ENCODE measurements around the gene LIG3.
"Not testable (repeated sequence)": the region's sequence is repeated elsewhere in the genome, so short reads cannot be mapped to it uniquely, and the experiment has no call there.

Gene LIG3

DNA sequence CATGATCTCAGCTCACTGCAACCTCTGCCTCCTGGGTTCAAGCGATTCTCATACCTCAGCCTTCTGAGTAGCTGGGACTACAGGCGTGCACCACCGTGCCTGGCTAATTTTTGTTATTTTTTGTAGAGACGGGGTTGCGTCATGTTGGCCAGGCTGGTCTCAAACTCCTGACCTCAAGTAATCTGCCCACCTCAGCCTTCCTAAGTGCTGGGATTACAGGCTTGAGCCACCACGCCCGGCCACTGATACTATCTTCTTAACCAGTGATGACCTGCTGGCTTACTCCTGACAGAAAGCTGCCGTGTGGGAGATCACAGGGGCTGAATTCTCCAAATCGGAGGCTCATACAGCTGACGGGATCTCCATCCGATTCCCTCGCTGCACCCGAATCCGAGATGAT, 20.7 kb downstream of the LIG3 start:
- not testable (repeated sequence) for DNase-seq

DNA sequence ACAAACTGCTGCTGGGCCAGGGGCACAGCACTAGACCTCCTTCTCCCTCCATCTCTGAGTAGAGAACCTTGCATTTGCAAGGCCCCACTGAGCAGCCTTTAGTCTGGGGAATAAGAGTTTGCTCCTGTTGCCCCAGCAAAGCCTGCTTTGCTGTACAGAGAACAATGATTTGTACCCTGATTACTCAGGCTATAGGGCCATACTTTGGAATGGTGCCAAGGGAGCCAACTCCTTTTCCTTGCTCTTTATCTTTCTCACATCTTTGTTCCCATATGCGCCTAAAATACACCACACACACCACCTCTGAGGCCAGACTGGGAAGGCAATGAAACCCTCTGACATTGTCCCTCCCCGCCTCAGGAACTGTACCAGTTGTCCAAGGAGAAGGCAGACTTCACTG, 21.2 kb downstream of the LIG3 start:
- no peak for DNase-seq

DNA sequence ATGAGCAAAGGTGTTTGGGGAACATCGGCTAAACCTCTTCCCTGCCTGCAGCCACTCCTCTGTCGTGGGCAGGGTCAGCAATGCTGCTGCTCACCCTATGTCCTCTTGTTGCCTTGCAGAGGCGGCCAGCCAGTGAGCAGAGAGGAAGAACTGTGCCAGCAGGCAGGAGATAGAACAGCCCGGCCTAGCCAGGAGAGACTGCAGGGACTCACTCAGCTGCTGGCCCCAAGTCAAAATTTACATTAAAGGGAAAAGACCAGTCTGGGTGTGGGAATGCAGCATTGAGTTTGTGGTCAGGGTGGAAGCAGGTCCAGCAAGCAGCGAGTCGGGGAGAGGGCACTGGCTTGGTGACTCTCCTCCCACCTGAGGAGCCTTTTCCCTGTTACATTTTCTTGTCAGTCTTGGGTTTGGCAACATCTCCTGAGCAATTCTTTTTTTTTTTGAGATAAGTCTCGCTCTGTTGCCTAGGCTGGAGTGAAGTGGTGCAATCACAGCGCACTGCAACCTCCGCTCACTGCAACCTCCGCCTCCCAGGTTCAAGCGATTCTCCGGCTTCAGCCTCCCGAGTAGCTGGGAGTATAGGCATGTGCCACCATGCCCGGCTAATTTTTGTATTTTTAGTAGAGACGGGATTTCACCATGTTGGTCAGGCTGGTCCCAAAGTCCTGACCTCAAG, 22.7 kb downstream of the LIG3 start:
- no peak for DNase-seq

DNA sequence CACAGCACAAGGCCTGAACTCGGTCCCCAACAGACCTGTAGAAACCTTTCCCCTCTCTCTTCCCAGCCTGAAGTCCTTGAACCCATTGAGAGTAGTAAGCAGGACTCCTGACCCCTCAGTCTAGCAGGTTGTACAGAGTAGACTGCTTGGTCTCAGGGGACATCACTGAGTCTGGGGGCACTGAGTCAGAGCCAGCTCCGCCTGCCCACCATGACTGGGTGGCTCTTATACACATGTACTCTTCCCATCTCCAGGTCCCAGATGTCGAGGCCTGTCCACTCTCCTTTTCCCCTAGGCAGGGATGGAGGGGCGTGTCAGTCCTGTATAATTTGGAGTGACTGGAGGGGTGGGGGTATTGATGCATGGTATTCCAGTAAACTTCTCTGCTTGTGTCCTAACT, 23.5 kb downstream of the LIG3 start:
- no peak for DNase-seq

DNA sequence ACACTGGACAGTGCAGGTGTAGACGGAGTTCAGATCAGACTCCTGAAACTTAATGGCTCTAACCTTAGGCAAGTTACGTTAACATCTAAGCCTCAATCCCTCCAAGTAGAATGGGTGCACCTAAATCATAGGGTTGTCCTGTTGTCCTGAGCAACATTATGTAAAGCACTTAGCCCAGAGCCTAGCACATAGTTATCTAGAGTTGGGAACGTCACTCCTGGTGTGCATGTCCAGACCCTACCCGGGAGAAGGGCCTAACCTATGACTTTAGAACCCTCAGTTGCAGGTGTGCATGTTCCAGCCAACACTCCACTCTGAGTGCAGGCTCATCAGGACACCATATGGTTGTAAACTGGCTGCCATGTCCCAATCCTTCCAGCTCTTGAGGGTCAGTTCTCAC, 26.0 kb downstream of the LIG3 start:
- DNase-seq = no peak

DNA sequence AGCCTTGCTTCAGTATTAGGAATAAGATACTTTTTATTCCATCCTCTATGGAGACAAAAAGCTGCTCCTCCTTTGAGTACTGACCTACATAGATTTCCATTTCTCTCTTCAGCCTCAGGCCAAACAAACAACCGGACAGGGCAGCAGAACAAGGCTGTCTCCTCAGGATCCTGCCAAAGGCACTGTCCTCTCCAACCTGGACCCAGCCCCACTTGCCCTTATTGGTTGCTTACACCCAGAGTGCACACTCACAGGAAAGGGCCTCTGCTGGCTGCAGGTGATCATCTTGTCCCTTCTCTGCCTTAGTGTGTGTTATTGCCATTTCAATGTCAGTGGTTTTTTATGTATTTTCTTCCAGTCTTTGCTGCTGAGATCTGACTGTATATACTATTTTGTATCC, 26.6 kb downstream of the LIG3 start:
- no peak for DNase-seq

DNA sequence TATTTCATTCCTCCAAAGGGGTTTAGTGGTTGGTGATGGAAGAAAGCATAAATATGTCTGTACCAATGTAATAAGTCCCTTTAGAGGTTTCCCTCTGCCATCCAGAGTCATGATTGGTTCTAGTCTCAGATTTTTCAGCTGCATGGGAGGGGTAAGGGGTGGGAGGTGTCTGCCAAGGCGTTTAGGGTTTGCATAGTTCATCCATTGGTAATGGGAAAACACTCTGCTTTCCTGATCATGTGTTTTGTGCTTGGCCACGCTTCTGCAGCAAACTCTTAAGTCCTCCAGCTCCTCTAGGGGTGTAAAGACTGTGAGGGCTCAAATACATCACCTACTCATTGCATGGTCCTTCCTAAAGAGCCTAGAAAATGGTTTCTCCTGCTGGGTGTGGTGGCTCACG, 29.8 kb downstream of the LIG3 start:
- no peak for DNase-seq

DNA sequence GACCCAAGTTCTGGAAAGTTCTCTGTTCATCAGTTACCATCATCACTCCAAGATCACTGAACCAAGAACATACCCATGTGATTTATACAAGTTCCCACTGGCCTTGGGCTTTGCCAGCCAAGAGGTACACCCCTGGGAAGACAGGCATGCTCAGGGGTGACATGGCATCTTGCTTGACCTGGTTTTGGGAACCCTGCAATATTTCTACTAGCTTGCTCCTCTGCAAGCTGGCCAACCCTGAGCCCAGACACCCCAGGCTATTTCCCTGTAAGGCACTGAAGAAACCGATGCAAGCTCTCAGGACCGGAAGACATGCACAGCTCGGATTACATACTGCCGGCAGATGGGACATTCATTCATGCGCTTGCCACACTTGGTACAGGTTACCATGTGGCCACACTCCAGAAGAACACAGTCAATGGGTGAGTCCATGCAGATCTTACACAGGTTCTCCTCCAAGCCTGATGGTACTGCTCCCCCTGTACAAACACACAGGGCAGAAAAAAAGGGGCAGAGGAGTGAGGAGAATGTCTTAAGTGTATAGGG, 31.4 kb downstream of the LIG3 start:
- no peak for DNase-seq

DNA sequence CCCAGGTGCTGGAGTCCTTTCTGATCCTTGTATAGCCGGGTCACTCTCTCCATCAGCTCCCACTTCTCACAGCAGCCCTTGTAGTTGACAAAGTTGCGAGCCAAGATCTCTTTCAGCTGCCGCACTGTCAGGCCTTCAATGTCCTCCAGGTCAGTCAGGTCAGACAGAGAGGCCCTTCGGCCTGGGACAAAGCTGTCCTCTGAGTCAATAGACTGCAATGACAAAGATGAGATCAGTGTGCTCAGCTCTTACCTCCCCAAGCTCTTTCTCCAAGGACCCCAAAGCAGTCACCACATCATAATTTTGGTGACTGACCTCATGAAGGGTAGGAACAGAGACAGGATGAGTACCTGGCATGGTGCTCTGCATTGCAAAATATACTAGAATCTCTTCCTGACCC, 36.1 kb downstream of the LIG3 start:
- DNase-seq = no peak

DNA sequence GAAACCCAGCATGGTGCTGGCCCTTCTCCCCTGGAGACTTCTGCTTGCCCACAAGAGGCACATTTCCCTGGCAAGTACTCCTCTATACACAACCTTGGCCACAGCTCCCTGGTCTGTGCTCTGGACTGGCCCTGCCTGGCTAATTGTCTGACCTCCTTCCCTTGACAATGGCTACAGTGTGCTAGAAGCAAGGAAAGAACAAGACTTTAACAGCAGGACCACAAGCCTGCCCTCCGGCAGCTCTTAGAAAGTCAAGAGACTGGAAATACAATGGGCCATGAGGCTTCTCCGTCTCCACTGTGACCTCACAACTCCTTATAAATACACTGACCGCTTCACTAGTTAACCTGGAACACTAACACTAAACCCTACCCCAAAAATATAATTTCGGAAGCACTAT, 36.7 kb downstream of the LIG3 start:
- DNase-seq = no peak

DNA sequence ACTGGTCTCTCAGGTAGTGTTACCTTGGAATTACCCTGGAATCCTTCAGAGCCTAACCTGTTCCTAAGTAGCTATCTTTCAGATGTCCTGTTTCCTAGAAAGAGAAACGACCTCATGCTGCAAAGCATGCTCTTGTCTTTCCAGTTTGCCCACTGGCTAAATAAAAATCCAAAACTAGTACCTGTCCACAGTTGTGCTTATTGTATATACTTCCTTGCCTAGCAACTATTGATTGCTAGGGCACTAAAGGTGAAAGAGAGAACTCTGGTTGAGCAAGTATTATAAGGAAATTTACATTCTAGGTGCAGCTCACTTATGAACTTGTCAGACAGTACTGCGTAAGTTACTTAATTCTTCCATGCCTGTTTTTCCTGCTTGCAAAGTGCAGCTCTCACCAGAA, 38.5 kb downstream of the LIG3 start:
- no peak for DNase-seq

DNA sequence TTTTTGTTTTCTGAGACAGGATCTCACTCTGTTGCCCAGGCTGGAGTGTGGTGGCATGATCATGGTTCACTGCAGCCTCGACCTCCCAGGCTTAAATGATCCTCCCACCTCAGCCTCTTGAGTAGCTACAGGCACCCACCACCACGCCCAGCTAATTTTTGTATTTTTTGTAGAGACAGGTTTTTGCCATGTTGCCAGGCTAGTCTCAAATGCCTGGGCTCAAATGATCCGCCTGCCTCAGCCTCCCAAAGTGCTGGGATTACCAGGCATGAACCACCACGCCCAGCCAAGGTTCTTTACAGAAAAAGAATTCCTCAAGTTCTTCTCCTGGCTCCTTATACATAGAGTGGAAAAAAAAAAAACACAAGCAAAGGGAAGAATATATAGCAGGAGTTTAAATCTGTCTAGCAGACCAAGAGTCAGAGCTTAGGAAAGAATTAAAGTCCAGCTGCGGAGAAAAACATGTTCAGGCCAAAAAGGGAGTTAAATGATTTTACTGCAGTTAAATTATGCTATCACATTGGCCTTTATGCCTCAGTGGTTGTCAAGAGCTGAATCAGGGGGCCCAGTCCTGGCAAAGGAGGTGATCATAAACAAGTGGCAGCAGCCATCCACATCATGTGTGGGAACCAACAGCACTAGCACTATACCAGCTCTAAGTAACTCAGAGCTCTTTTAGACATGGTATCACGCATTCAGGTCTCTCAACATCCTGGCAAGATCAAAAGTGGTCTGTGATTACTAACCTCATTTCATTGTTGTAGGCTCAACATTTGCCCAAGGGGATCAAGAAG, 39.3 kb downstream of the LIG3 start:
- DNase-seq = no peak

DNA sequence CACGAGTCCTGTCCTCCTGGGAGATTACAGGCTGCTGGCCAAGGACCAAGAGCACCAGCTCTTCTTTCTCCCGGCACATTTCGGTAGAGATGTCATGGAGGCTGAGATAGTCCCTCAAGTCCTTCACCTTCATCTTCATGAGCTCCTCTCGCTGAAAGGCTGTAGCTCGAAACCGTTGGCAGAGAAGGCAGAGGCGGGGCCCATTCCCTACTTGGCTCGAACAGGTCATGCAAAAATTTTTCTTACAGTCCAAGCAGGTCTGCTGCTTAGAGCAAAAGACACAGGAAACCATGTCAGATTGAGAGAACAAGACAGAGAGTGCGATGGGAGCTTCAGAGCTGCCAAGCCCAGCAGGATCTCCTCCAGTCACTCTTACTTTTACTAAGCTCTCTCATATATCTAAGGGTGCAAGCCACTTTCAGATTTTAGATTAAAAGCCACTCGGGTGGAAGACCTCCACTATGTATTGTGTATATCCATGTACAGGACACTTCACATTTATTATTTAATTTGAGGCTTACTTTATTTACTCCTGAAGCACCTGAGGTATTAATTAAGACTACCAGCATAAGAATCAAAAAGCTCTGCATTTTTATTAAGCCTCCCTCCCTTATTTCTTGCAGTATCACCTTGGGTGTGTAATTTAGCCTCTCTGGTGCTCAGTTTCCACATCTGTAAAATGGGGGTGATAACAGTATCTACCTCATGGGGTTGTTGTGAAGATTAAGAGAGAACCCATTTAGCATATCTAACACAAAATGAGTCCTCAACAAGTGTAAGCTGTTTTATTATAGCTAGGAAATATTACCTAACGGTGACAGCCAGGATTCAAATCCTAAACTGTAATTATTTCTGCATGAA, 41.4 kb downstream of the LIG3 start:
- no peak for DNase-seq

DNA sequence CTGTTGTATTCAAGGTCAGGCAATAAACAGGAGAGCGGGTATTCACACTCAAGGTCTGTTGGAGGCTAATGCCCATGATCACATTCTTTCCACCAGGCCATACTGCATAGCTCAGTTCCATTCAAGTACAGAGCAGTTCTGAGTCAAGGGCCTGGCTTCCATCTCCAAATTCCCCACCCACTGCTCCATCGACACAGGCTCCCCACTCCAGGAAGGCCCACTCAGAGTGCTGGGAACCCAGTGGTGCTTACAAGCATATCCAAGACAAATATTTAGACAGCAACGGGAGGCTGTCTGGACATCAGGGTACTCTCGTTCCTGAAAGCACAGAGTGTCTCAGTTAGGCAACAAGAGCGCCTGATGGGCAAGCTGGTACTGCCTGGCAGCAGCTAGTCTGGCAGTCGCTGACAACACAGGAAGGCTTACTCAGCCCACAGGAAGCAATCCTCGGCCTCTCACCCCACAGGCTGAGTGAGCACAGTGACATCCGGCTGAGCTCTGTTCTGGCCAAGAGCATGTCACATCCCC, 42.3 kb downstream of the LIG3 start:
- DNase-seq = peak; percentile 71

DNA sequence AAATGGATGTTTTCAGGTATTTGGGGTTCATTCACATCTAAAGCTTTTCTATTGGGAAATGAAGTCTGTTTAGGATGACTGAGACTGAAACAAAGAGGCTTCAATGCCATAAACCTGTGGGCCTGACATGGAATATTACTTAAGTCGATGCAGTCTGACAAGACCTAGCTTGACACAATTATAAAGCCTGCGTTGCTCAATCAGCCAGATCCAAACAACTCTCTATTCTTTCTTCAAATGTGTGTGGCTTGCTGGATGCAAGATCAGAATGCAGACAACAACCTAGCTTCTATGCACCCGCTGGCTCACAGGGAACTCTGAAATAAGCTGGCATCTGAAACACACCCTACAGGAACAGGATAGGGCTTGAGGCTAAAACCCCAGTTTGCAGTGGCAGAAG, 43.2 kb downstream of the LIG3 start:
- no peak for DNase-seq

DNA sequence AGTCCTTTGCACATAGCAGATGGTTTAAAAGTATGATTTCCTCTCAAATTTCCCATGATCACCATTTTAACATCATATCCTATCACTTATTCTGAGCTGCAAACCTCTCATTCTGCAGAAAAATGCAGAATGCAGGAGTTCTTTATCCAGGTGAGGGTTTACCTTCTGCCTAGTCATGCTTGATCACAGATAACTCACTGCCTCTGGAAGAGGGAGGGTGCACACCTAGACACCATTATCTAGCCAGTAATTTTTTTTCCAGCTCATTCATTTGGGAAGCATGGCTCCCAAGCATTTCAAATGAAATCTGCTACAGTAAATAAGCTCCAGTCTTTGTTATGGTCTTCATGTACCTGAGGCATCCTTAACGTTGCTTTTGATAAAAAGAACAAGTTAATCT, 45.2 kb downstream of the LIG3 start:
- DNase-seq = no peak

DNA sequence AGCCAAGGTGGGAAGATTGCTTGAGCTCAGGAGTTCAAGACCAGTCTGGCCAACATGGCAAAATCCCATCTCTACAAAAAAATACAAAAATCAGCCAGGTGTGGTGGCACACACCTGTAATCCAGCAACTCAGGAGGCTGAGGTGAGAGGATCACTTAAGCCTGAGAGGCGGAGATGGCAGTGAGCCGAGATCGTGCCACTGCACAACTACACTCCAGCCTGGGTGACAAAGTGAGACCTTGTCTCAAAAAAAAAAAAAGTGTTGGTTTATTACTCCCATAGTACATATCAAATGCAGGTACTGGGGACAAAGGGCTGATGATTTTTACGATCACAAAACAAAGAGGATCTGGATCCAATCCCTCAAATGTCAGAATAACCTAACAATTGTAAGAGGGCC, 47.8 kb downstream of the LIG3 start:
- not testable (repeated sequence) for DNase-seq

DNA sequence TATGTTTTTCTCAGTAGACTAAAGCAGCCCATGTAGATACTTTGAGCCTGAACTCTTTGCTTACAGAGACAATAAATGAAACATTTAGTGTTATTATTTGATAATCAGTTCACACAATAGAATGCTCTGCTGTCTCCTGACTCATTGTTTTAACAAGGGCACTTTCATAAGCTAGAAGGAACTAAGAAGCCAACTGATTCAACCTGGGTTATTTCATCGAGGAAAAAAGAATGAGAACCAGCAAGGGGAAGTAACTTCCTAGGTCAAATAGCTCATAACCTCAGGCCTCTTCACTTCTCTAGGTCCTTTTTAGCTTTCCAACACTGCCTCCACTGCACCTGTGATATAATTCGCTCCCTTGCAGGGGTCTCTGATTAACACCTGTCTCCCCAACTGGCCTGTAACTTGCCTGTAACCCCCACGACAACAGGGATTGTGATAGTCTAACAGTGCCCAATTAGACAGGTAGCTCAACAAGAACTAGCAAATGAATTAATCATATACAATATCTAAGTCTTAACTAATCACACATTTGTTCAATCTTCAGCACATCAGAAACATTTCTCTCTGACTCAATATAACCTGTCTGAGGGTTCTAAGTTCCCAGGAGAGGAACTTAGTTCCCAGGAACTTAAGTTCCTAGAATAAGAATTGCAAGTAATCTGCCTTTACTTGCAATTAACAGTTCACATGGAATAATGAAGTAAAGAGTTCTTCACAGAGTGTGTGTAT, 48.4 kb downstream of the LIG3 start:
- DNase-seq = no peak

DNA sequence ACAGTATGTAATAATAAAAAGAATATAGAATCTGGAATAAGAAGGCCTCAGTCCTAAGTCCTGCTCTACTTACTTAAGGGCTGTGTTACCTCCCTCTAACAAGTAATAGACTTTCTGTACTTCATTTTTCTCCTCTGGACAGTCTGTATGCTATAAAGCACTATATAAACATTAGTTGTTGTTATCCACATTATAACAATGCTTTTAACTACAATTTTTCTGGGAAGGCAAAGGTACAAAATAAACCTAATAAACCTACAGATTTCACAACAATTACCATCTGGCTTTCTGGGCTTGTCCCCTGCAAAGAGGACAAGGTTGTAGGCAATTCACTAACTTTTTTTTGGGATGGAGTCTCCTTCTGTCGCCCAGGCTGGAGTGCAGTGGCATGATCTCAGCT, 50.5 kb downstream of the LIG3 start:
- DNase-seq = no peak

DNA sequence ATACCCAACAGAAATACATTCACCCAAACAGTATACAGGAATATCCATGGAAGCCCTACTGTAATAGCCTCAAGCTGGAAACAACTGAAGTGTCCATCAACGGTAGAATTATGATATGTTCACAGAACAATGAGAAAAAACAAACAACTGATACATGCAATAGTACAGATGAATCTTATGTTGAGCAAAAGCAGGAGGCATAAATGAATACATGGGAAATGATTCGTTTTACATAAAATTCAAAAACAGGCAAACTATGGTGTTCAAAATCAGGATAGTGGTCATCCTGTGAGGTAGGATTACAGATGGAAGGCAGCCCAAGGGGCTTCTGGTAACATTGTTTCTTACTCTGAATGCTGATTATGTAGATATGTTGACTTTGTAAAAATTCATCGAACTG, 58.1 kb downstream of the LIG3 start:
- no peak for DNase-seq

DNA sequence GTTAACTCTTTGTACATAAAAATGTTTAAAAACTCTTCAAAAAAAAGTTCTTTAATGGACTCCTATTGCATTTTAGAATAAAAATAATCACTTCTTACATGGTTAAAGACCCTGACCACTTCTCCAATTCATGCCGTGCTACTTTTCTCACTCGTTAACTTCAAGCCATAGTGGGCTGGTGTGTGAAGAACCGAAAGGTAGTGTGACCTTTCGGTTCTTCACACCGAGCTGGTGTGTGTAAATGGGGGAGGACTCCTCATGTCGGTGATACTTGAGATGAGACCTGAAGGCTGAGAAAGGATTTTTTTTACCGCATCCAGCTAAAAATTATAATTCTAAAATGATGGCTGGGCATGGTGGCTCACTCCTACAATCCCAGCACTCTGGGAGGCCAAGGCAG, 61.1 kb downstream of the LIG3 start:
- DNase-seq = no peak

DNA sequence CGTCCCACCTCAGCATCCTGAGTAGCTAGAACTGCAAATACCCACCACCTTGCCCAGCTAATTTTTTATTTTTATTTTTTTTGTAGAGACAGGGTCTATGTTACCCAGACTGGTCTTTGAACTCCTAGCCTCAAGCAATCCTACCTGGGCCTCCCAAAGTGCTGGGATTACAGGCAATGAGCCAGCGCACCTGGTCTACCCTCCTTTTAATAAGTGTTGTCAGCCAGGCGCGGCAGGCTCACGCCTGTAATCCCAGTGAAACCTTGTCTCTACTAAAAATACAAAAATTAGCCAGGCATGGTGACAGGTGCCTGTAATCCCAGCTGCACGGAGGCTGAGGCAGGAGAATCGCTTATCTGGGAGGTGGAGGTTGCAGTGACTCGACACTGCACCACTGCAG, 63.9 kb downstream of the LIG3 start:
- no peak for DNase-seq
